Panc1 (cell line): ENCODE results near the gene B4GALT5. TPM values are rescaled to one million over a fixed set of nuclear protein-coding genes. Genes with fewer than 3 reads are reported as not detected.

Experiments
- ATAC-seq: fragments of 200-7000 bp; cut with Tn5 transposase; 2 replicates; pipeline ENCODE4 v1.9.1; 2020; ENCODE audit warnings: mild to moderate bottlenecking, moderate library complexity
- BruUV-seq: library from RNA; stranded (reverse); fragments of 400-500 nt; replicated peaks from 2 replicates; lab custom pipeline; 2021; lab: Mats Ljungman, UMichigan
- CTCF ChIA-PET: fragments of 300-600 bp; sonication (Branson Sonifier 250); formaldehyde crosslinking; loops from one replicate; lab custom pipeline; 2022; ENCODE audit warnings: antibody characterized with exemption; lab: Charles Lee
- POLR2A ChIA-PET: fragments of 300-600 bp; sonication (Branson Sonifier 250); formaldehyde crosslinking; loops from one replicate; lab custom pipeline; 2022; ENCODE audit warnings: antibody characterized with exemption; lab: Charles Lee
- DNase-seq: peaks from one replicate; pipeline ENCODE4 v3.0.0-alpha.2; 2010; ENCODE audit warnings: low read depth, low spot score
- H3K27ac ChIP-seq: 2 replicates; pipeline ENCODE4 v1.5.1; 2011; ENCODE audit warnings: mild to moderate bottlenecking, low read length, inconsistent platforms
- H3K27me3 ChIP-seq: fragments of 200-500 bp; sonication (Bioruptor generic); 2 replicates; pipeline ENCODE4 v1.6.0; 2014; ENCODE audit warnings: low read length, inconsistent platforms; ENCODE audit not compliant: control insufficient read depth, insufficient read depth
- H3K36me3 ChIP-seq: fragments of 200-500 bp; sonication (Bioruptor generic); 2 replicates; pipeline ENCODE4 v1.5.1; 2014; ENCODE audit warnings: inconsistent platforms, mild to moderate bottlenecking, low read length, moderate library complexity; ENCODE audit not compliant: control insufficient read depth, insufficient read depth
- H3K4me1 ChIP-seq: 2 replicates; pipeline ENCODE4 v1.5.1; 2011; ENCODE audit warnings: inconsistent platforms, mild to moderate bottlenecking, low read length, moderate library complexity; ENCODE audit not compliant: control insufficient read depth, insufficient read depth
- H3K4me3 ChIP-seq, 2 experiments: 2 replicates each; pipeline ENCODE4 v1.5.1; 2011 to 2012; ENCODE audit warnings: low read depth in 2 of 2, low read length in 2 of 2, mild to moderate bottlenecking in 2 of 2, inconsistent platforms in 1 of 2, moderate library complexity in 1 of 2
- H3K9me3 ChIP-seq: fragments of 200-500 bp; sonication (Bioruptor generic); 2 replicates; pipeline ENCODE4 v1.5.1; 2014; ENCODE audit warnings: low read depth, mild to moderate bottlenecking, inconsistent platforms, low read length, moderate library complexity; ENCODE audit not compliant: control insufficient read depth, insufficient read depth
- CTCF ChIP-seq: fragments of 450-650 bp; IDR thresholded peaks from 2 replicates; pipeline ENCODE4 v1.5.1; 2017; ENCODE audit warnings: mild to moderate bottlenecking
- POLR2AphosphoS5 ChIP-seq: IDR thresholded peaks from 2 replicates; pipeline ENCODE4 v1.6.1; 2012; ENCODE audit warnings: mild to moderate bottlenecking, low read depth, low read length, moderate library complexity
- SIN3A ChIP-seq: IDR thresholded peaks from 2 replicates; pipeline ENCODE4 v1.6.1; 2012; ENCODE audit warnings: low read depth, mild to moderate bottlenecking, low read length, moderate library complexity, borderline replicate concordance; ENCODE audit not compliant: insufficient read depth
- TCF7L2 ChIP-seq: IDR thresholded peaks from 2 replicates; pipeline ENCODE4 v1.6.1; 2011; ENCODE audit warnings: mild to moderate bottlenecking, low read depth, low read length, inconsistent platforms
- in situ Hi-C: cut with HindIII; loops from 2 replicates; pipeline ENCODE4 v1.10.0; 2016; ENCODE audit warnings: low sequenced_read_pairs, low pct_unique_long_range_greater_than_20kb
- intact Hi-C: fragments of 100-400 bp; cut with micrococcal nuclease; formaldehyde crosslinking; loops from one replicate; pipeline ENCODE4 v1.10.0; 2022; ENCODE audit not compliant: unreplicated experiment
- total RNA-seq: library from RNA; stranded (reverse); gene quantifications from one replicate; pipeline ENCODE4 v1.2.1, GENCODE V29; 2021; ENCODE audit not compliant: unreplicated experiment
- TF ChIP-seq, protein P1 (sequence below), 2 experiments: IDR thresholded peaks; 2 replicates each; pipeline ENCODE4 v1.6.1; 2011 to 2012; ENCODE audit warnings: low read depth in 2 of 2, control low read depth in 1 of 2, low read length in 1 of 2, mild to moderate bottlenecking in 1 of 2, moderate library complexity in 1 of 2; ENCODE audit not compliant: insufficient read depth in 1 of 2

B4GALT5 gene
- total RNA-seq, 1 experiment from 2014 or later, result 40.0 TPM

DNA sequence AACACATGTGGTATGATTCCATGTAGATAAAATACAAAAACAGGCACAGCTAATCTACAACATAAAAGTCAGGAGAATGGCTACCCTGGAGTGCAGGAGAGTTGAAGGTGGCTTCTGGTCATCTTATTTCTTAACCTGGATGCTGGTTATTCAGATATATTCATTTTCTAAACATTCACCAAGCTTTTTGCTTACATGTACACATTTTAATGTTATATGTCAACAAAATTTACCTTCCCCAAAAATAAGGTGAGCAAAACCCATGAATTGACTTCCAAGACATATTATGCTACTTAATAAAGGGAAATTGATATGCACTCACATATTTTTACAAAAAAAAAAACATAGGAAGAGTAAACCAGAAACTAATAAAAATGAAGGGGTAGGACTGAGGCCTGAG, 50.6 kb downstream of the B4GALT5 start:
- DNase-seq, result no peak
- ATAC-seq, result no peak
- no TSS peak for BruUV-seq
- POLR2A ChIA-PET, result interaction anchor here (0.5 kb wide), 1 partner anchor 113 kb away, joined by 8 read pairs; no protein-coding TSS in a partner anchor
- Histone ChIP-seq H3K27me3 (no peaks in the 10 kb centered on the region), H3K9me3 (no peaks in the 10 kb centered on the region), H3K36me3 (no peaks in the 10 kb centered on the region), H3K4me1 (peaks cover 18% of the 10 kb centered on the region), H3K27ac (no peak overlapping the region), H3K4me3 (no peak overlapping the region)
- intact Hi-C loops (no loop called here), in situ Hi-C loops (no loop called here)
- TF ChIP-seq, protein P1, sequence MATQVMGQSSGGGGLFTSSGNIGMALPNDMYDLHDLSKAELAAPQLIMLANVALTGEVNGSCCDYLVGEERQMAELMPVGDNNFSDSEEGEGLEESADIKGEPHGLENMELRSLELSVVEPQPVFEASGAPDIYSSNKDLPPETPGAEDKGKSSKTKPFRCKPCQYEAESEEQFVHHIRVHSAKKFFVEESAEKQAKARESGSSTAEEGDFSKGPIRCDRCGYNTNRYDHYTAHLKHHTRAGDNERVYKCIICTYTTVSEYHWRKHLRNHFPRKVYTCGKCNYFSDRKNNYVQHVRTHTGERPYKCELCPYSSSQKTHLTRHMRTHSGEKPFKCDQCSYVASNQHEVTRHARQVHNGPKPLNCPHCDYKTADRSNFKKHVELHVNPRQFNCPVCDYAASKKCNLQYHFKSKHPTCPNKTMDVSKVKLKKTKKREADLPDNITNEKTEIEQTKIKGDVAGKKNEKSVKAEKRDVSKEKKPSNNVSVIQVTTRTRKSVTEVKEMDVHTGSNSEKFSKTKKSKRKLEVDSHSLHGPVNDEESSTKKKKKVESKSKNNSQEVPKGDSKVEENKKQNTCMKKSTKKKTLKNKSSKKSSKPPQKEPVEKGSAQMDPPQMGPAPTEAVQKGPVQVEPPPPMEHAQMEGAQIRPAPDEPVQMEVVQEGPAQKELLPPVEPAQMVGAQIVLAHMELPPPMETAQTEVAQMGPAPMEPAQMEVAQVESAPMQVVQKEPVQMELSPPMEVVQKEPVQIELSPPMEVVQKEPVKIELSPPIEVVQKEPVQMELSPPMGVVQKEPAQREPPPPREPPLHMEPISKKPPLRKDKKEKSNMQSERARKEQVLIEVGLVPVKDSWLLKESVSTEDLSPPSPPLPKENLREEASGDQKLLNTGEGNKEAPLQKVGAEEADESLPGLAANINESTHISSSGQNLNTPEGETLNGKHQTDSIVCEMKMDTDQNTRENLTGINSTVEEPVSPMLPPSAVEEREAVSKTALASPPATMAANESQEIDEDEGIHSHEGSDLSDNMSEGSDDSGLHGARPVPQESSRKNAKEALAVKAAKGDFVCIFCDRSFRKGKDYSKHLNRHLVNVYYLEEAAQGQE (IDR thresholded peaks at IDR 0.05; ENCODE audit: insufficient read depth in 1 of 2, low read depth in 2 of 2, low read length in 1 of 2), result no peak
- TF ChIP-seq CTCF (no peak), SIN3A (no peak), POLR2AphosphoS5 (no peak), TCF7L2 (no peak)
- CTCF ChIA-PET, result no interaction called here

DNA sequence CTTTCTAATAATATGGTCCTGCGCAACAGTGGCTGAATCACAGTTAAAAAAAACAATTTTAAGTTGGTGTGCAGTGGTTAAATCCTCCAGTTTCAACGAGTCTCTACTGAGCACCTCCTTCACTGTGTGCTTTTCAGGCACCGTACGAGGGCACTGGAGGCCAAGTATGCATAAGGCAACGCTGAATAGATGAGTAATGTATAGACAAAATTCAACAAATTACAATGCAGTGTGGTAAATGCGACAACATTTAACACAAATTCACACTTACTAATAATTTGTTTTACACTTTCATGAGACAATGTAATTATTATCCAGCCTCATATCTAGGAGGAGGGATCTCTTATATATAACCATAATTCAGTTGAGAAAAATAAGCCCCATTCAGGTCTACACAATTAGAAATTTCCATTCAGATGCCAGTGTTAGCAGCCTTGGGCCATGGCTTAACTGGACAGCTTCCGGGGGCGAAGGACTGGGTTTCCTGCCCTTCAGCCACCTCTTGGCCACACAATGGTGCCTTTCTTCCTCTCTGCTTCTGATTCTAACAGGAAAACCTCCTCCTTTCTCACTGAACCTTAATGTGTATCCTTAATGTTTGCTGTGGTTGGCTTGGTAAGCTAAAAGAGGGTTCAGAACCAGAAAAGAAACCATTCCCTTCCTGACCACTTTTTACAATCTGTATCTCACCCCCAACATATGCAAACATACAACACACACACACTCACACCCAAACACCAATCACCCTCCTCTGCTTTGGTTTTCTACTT, 51.9 kb downstream of the B4GALT5 start:
- ChIA-PET POLR2A (no interaction called here), CTCF (no interaction called here)
- no peak overlapping the region for H3K27ac ChIP-seq
- no peaks in the 10 kb centered on the region for H3K36me3 ChIP-seq
- no peak for ATAC-seq
- TF ChIP-seq POLR2AphosphoS5, result no peak
- TF ChIP-seq SIN3A, result no peak
- no peak for TF ChIP-seq CTCF
- no peak for TF ChIP-seq TCF7L2
- TF ChIP-seq, protein P1 (IDR thresholded peaks at IDR 0.05; ENCODE audit: insufficient read depth in 1 of 2, low read depth in 2 of 2, low read length in 1 of 2), result no peak
- peaks cover 21% of the 10 kb centered on the region for H3K4me1 ChIP-seq
- no peaks in the 10 kb centered on the region for H3K27me3 ChIP-seq
- intact Hi-C loops, result no loop called here
- no peaks in the 10 kb centered on the region for H3K9me3 ChIP-seq
- H3K4me3 ChIP-seq, result no peak overlapping the region
- in situ Hi-C loops, result no loop called here
- no peak for DNase-seq
- no TSS peak for BruUV-seq
